NCI-H1436 (cell line): ENCODE measurements around the gene ZNF619.
A peak's percentile ranks its signal among the peaks of the same experiment; 100 is the strongest.

ENCODE experiments used
- DNase-seq: peaks from one replicate; lab custom pipeline; 2025; lab: John Stamatoyannopoulos, UW

ZNF619 gene

GRCh38 chr3:40465456-40465855 lies 11.5 kb upstream of the ZNF619 start:
- DNase-seq = no peak

- DNase-seq = no peak
These were observed 8.9 kb upstream of the ZNF619 start for GRCh38 chr3:40468018-40468417.

GRCh38 chr3:40470701-40471100 lies 6.2 kb upstream of the ZNF619 start:
- DNase-seq = no peak

GRCh38 chr3:40477666-40478065 lies 744 bp downstream of the ZNF619 start:
- DNase-seq = no peak

GRCh38 chr3:40487172-40487571 lies 10.2 kb downstream of the ZNF619 start:
- DNase-seq = no peak

- no peak for DNase-seq
These were observed 14.0 kb downstream of the ZNF619 start for GRCh38 chr3:40490916-40491315.

- DNase-seq = no peak
These were observed 17.8 kb downstream of the ZNF619 start for GRCh38 chr3:40494698-40495097.

GRCh38 chr3:40497288-40497687 lies 20.4 kb downstream of the ZNF619 start:
- DNase-seq = no peak

GRCh38 chr3:40499952-40500351 lies 23.0 kb downstream of the ZNF619 start:
- DNase-seq = no peak

- no peak for DNase-seq
These were observed 25.1 kb downstream of the ZNF619 start for GRCh38 chr3:40502034-40502433.

- no peak for DNase-seq
These were observed 27.9 kb downstream of the ZNF619 start for GRCh38 chr3:40504636-40505430.

- peak; percentile 68 for DNase-seq
These were observed 28.9 kb downstream of the ZNF619 start, which contains the start of gene ZNF620 for GRCh38 chr3:40505599-40506462. Gene ZNF620, plus strand, starts transcription at chr3:40506039. Its CDS starts 314 bp downstream, at chr3:40506353.

- DNase-seq = no peak
These were observed 34.3 kb downstream of the ZNF619 start for GRCh38 chr3:40511031-40511718.

GRCh38 chr3:40516201-40516600 lies 39.3 kb downstream of the ZNF619 start:
- no peak for DNase-seq

GRCh38 chr3:40518067-40518466 lies 41.1 kb downstream of the ZNF619 start:
- DNase-seq = no peak

GRCh38 chr3:40518848-40519247 lies 41.9 kb downstream of the ZNF619 start:
- DNase-seq = no peak

GRCh38 chr3:40521254-40521653 lies 44.3 kb downstream of the ZNF619 start:
- DNase-seq = no peak

- DNase-seq = no peak
These were observed 46.9 kb downstream of the ZNF619 start for GRCh38 chr3:40523781-40524180.

- DNase-seq = no peak
These were observed 47.3 kb downstream of the ZNF619 start for GRCh38 chr3:40524222-40524567.

GRCh38 chr3:40524568-40525285 lies 47.8 kb downstream of the ZNF619 start, which contains the start of gene ZNF621:
Gene ZNF621, plus strand, starts transcription at chr3:40524960. Its CDS starts 881 bp downstream, at chr3:40525841.
- DNase-seq = peak; percentile 41

- DNase-seq = no peak
These were observed 51.5 kb downstream of the ZNF619 start for GRCh38 chr3:40528426-40528825.

- no peak for DNase-seq
These were observed 55.3 kb downstream of the ZNF619 start for GRCh38 chr3:40532252-40532651.
